Stimulated activated CD8-positive, alpha-beta memory T cell treated with anti-CD3 and anti-CD28 coated beads, Interleukin-7, amount 100 ng/mL, for 1 hour (primary cell): Measurements from ENCODE around the gene IRX3.

Source experiments
- DNase-seq, 2 donors: peaks; one replicate each; pipeline ENCODE4 v3.0.0-alpha.2; 2020; ENCODE audit warnings: low read depth in 2 of 2

The IRX3 gene

GRCh38 chr16:54286366-54287130, at the start of gene IRX3:
Gene IRX3 (minus strand): TSS chr16:54286787. CDS start chr16:54286050, 737 bp downstream.
- DNase-seq, result no peak

- DNase-seq, result no peak
Observed at GRCh38 chr16:54335230-54335629, 48.6 kb upstream of the IRX3 start.

- DNase-seq, result no peak
Observed at GRCh38 chr16:54334208-54334607, 47.6 kb upstream of the IRX3 start.

- no peak for DNase-seq
Observed at GRCh38 chr16:54331241-54332002, 44.8 kb upstream of the IRX3 start.

- no peak for DNase-seq
Observed at GRCh38 chr16:54327609-54328008, 41.0 kb upstream of the IRX3 start.

- DNase-seq, result no peak
Observed at GRCh38 chr16:54326266-54326662, 39.7 kb upstream of the IRX3 start.

GRCh38 chr16:54325616-54326265, 39.2 kb upstream of the IRX3 start:
- no peak for DNase-seq

- no peak for DNase-seq
Observed at GRCh38 chr16:54324716-54325115, 38.1 kb upstream of the IRX3 start.

GRCh38 chr16:54320697-54321340, 34.2 kb upstream of the IRX3 start:
- no peak for DNase-seq

GRCh38 chr16:54318941-54319340, 32.4 kb upstream of the IRX3 start:
- DNase-seq, result no peak

- DNase-seq, result no peak
Observed at GRCh38 chr16:54317101-54317611, 30.6 kb upstream of the IRX3 start.

- no peak for DNase-seq
Observed at GRCh38 chr16:54316095-54316889, 29.7 kb upstream of the IRX3 start.

- no peak for DNase-seq
Observed at GRCh38 chr16:54313789-54314188, 27.2 kb upstream of the IRX3 start.

- DNase-seq, result no peak
Observed at GRCh38 chr16:54312502-54312991, 26.0 kb upstream of the IRX3 start.

- no peak for DNase-seq
Observed at GRCh38 chr16:54309341-54309740, 22.8 kb upstream of the IRX3 start.

GRCh38 chr16:54305080-54305479, 18.5 kb upstream of the IRX3 start:
- no peak for DNase-seq

- no peak for DNase-seq
Observed at GRCh38 chr16:54303613-54304012, 17.0 kb upstream of the IRX3 start.

- DNase-seq, result no peak
Observed at GRCh38 chr16:54297154-54297553, 10.6 kb upstream of the IRX3 start.

GRCh38 chr16:54296543-54296942, 10.0 kb upstream of the IRX3 start:
- DNase-seq, result no peak

GRCh38 chr16:54291656-54292487, 5.3 kb upstream of the IRX3 start:
- DNase-seq, result no peak
